Testis (tissue), 3 donors: ENCODE measurements around the gene UVRAG. TPM values are rescaled to one million over a fixed set of nuclear protein-coding genes. Genes with fewer than 3 reads are reported as not detected.

Source experiments
- DNase-seq: peaks from one replicate; pipeline ENCODE4 v3.0.0-alpha.2; 2019
- H3K27ac ChIP-seq, 2 donors: fragments of 200-600 bp; sonication (generic); one replicate each; pipeline ENCODE4 v1.5.1; 2019
- H3K27me3 ChIP-seq: fragments of 200-600 bp; sonication (generic); one replicate; pipeline ENCODE4 v1.5.1; 2019
- H3K36me3 ChIP-seq: fragments of 200-600 bp; sonication (generic); one replicate; pipeline ENCODE4 v1.5.1; 2017; ENCODE audit warnings: low read depth; ENCODE audit errors: missing control alignments
- H3K4me1 ChIP-seq: fragments of 200-600 bp; sonication (generic); one replicate; pipeline ENCODE4 v1.5.1; 2019
- H3K4me3 ChIP-seq, 2 donors: fragments of 200-600 bp; sonication (generic); one replicate each; pipeline ENCODE4 v1.5.1; 2017 to 2019
- H3K9me3 ChIP-seq: fragments of 200-600 bp; sonication (generic); one replicate; pipeline ENCODE4 v1.5.1; 2017
- POLR2A ChIP-seq: fragments of 450-650 bp; IDR thresholded peaks from one replicate; pipeline ENCODE4 v1.6.1; 2017; ENCODE audit warnings: antibody characterized with exemption, mild to moderate bottlenecking, moderate library complexity
- WGBS, 2 donors: methylation state at CpG; one replicate each; pipeline ENCODE4 v1.1.5; 2018; 5-methylcytosine and 5-hydroxymethylcytosine counted together
- intact Hi-C: fragments of 100-400 bp; cut with DNase I; formaldehyde crosslinking; loops from one replicate; pipeline ENCODE4 v1.15.1; 2023; ENCODE audit warnings: low total_unique reads
- polyA plus RNA-seq: library from polyadenylated mRNA; stranded (reverse); fragments of 350-450 nt; fragmentation: Illumina TruSeq; extraction: RNeasy Lipid Tissue Mini Kit (QIAGEN cat#74804); gene quantifications from one replicate; pipeline ENCODE4 v1.2.3, GENCODE V29; 2014; ENCODE audit warnings: low read depth, low replicate concordance; ENCODE audit not compliant: insufficient read depth
- total RNA-seq, 2 donors: library from RNA; depleted of rRNA; stranded (reverse); fragments of >200 nt; gene quantifications; one replicate each; pipeline ENCODE4 v1.2.3, GENCODE V29; 2016
- TF ChIP-seq, protein P1 (sequence below), 3 experiments: fragments of 450-650 bp in 2 of 3; fragments of 200-600 bp in 1 of 3; sonication (generic) in 1 of 3; IDR thresholded peaks; one replicate each; pipeline ENCODE4 v1.5.1; 2016 to 2019; ENCODE audit warnings: antibody characterized with exemption in 3 of 3, mild to moderate bottlenecking in 2 of 3, moderate library complexity in 1 of 3

The UVRAG gene
- total and polyA plus RNA-seq, 3 donors from 2014 or later = 10.8 to 22.4 (median 20.1) TPM

- TF ChIP-seq, protein P1, sequence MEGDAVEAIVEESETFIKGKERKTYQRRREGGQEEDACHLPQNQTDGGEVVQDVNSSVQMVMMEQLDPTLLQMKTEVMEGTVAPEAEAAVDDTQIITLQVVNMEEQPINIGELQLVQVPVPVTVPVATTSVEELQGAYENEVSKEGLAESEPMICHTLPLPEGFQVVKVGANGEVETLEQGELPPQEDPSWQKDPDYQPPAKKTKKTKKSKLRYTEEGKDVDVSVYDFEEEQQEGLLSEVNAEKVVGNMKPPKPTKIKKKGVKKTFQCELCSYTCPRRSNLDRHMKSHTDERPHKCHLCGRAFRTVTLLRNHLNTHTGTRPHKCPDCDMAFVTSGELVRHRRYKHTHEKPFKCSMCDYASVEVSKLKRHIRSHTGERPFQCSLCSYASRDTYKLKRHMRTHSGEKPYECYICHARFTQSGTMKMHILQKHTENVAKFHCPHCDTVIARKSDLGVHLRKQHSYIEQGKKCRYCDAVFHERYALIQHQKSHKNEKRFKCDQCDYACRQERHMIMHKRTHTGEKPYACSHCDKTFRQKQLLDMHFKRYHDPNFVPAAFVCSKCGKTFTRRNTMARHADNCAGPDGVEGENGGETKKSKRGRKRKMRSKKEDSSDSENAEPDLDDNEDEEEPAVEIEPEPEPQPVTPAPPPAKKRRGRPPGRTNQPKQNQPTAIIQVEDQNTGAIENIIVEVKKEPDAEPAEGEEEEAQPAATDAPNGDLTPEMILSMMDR (IDR thresholded peaks at IDR 0.05) = no peak
- no peak for TF ChIP-seq POLR2A
Measured at GRCh38 chr11:76185511-76185910, 370.5 kb downstream of the UVRAG start.

GRCh38 chr11:76185931-76186401 is 371.0 kb downstream of the UVRAG start:
- Histone ChIP-seq H3K27ac (peak overlapping the region in 1 of 2 donors; percentile 52), H3K36me3 (no peaks in the 10 kb centered on the region), H3K9me3 (no peaks in the 10 kb centered on the region), H3K27me3 (no peaks in the 10 kb centered on the region), H3K4me3 (no peak overlapping the region), H3K4me1 (peaks cover 18% of the 10 kb centered on the region)
- 38 to 49% methylated on average over 13 to 15 of the region's 15 CpGs for WGBS, 2 donors
- TF ChIP-seq, protein P1 (IDR thresholded peaks at IDR 0.05) = no peak
- TF ChIP-seq POLR2A = no peak
- peak; percentile 77 for DNase-seq
- intact Hi-C loops = no loop called here

More at GRCh38 chr11:76185511-76185910, 370.5 kb downstream of the UVRAG start:
- Histone ChIP-seq H3K4me3 (no peak overlapping the region), H3K27ac (peak overlapping the region in 1 of 2 donors; percentile 52), H3K9me3 (no peaks in the 10 kb centered on the region), H3K36me3 (no peaks in the 10 kb centered on the region), H3K27me3 (no peaks in the 10 kb centered on the region), H3K4me1 (peaks cover 18% of the 10 kb centered on the region)
- intact Hi-C loops = no loop called here
- peak; percentile 34 for DNase-seq
- WGBS, 2 donors = 56 to 65% methylated on average over 10 of the region's 10 CpGs

GRCh38 chr11:76186776-76187279 is 371.8 kb downstream of the UVRAG start:
- Histone ChIP-seq H3K36me3 (no peaks in the 10 kb centered on the region), H3K4me1 (peaks cover 18% of the 10 kb centered on the region), H3K27ac (peak overlapping the region in 1 of 2 donors; percentile 9), H3K4me3 (no peak overlapping the region), H3K9me3 (no peaks in the 10 kb centered on the region), H3K27me3 (no peaks in the 10 kb centered on the region)
- intact Hi-C loops = no loop called here
- 71 to 83% methylated on average over 15 to 21 of the region's 21 CpGs for WGBS, 2 donors
- TF ChIP-seq, protein P1 (IDR thresholded peaks at IDR 0.05) = no peak
- no peak for TF ChIP-seq POLR2A
- no peak for DNase-seq

GRCh38 chr11:76188873-76189272 is 373.9 kb downstream of the UVRAG start:
- intact Hi-C loops = no loop called here
- H3K9me3 ChIP-seq = no peaks in the 10 kb centered on the region
- TF ChIP-seq, protein P1 (IDR thresholded peaks at IDR 0.05) = no peak
- no peak for TF ChIP-seq POLR2A
- peaks cover 18% of the 10 kb centered on the region for H3K4me1 ChIP-seq
- no peak overlapping the region for H3K4me3 ChIP-seq
- no peak overlapping the region for H3K27ac ChIP-seq
- H3K36me3 ChIP-seq = no peaks in the 10 kb centered on the region
- no peak for DNase-seq
- H3K27me3 ChIP-seq = no peaks in the 10 kb centered on the region
- 74 to 84% methylated on average over 4 of the region's 4 CpGs for WGBS, 2 donors

- no peak for DNase-seq
- 79 to 93% methylated on average over 6 of the region's 6 CpGs for WGBS, 2 donors
- no peak overlapping the region for H3K27ac ChIP-seq
- no peak for TF ChIP-seq POLR2A
- TF ChIP-seq, protein P1 (IDR thresholded peaks at IDR 0.05) = no peak
- no peak overlapping the region for H3K4me3 ChIP-seq
- H3K9me3 ChIP-seq = no peaks in the 10 kb centered on the region
- peaks cover 14% of the 10 kb centered on the region for H3K4me1 ChIP-seq
- H3K36me3 ChIP-seq = no peaks in the 10 kb centered on the region
- intact Hi-C loops = no loop called here
- H3K27me3 ChIP-seq = no peaks in the 10 kb centered on the region
Measured at GRCh38 chr11:76189682-76190081, 374.7 kb downstream of the UVRAG start.
